Uterus (tissue), 4 donors: ENCODE measurements around the gene THEMIS. TPM values are rescaled to one million over a fixed set of nuclear protein-coding genes. Genes with fewer than 3 reads are reported as not detected.
"Not testable (repeated sequence)": the region's sequence is repeated elsewhere in the genome, so short reads cannot be mapped to it uniquely, and the experiment has no call there.

ENCODE experiments used
- DNase-seq, 2 donors: peaks; one replicate each; pipeline ENCODE4 v3.0.0-alpha.2; 2019 to 2020
- H3K27ac ChIP-seq, 2 donors: fragments of 200-600 bp; sonication (generic); 1 replicate in 1 of 2; 2 replicates in 1 of 2; pipeline ENCODE4 v1.5.1; 2016 to 2018
- H3K27me3 ChIP-seq, 2 donors: fragments of 200-600 bp; sonication (generic); one replicate each; pipeline ENCODE4 v1.5.1; 2018 to 2019; ENCODE audit warnings: control low read depth in 1 of 2
- H3K36me3 ChIP-seq, 2 donors: fragments of 200-600 bp; sonication (generic); one replicate each; pipeline ENCODE4 v1.5.1; 2019; ENCODE audit warnings: control low read depth in 1 of 2
- H3K4me1 ChIP-seq, 2 donors: fragments of 200-600 bp; sonication (generic); one replicate each; pipeline ENCODE4 v1.5.1; 2018 to 2019; ENCODE audit warnings: control low read depth in 1 of 2
- H3K4me3 ChIP-seq, 2 donors: fragments of 200-600 bp; sonication (generic); 1 replicate in 1 of 2; 2 replicates in 1 of 2; pipeline ENCODE4 v1.5.1; 2018 to 2019; ENCODE audit warnings: mild to moderate bottlenecking in 1 of 2
- H3K9me3 ChIP-seq, 2 donors: fragments of 200-600 bp; sonication (generic); one replicate each; pipeline ENCODE4 v1.5.1; 2019; ENCODE audit warnings: control low read depth in 1 of 2
- POLR2A ChIP-seq, 2 donors: fragments of 450-650 bp; IDR thresholded peaks; one replicate each; pipeline ENCODE4 v1.6.1; 2016; ENCODE audit warnings: antibody characterized with exemption in 2 of 2, mild to moderate bottlenecking in 1 of 2, moderate library complexity in 1 of 2
- intact Hi-C: fragments of 100-400 bp; cut with DNase I; formaldehyde crosslinking; loops from one replicate; pipeline ENCODE4 v1.15.1; 2023; ENCODE audit warnings: low total_unique reads
- total RNA-seq, 4 donors: library from RNA; depleted of rRNA in 3 of 4; stranded (reverse); fragments of >200 nt in 3 of 4; gene quantifications; one replicate each; pipeline versions ENCODE4 v1.1.0 to v1.2.4, GENCODE V29; 2014 to 2023
- TF ChIP-seq, protein P1 (sequence below), 4 experiments: fragments of 200-600 bp in 2 of 4; fragments of 450-650 bp in 2 of 4; sonication (generic) in 2 of 4; IDR thresholded peaks; one replicate each; pipeline ENCODE4 v1.5.1; 2016 to 2019; ENCODE audit warnings: antibody characterized with exemption in 4 of 4, mild to moderate bottlenecking in 2 of 4, moderate library complexity in 1 of 4
- donor health status: DM: yes; HTN: yes; CAD: no.

The THEMIS gene
- total RNA-seq, 4 donors from 2014 or later = 0.21 to 1.6 (median 0.59) TPM; not detected in 1

DNA sequence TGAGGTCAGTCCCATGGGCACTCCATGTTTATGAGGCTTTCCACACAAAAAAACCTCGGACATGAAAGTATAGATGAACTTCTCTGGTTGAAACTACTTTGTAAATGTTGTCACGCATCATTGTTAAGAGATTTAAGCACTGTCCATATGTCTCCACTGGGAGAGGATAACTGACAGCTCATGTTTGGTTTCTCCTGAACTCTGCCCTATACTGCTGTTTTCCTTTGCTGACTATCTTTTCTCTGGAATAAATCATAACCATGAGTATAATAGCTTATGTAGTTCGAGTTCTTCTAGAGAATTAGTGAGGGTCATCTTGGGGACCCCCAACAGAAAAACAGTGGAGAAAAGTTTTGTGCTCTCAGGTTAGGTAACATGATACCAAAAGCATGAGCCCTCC is 14.3 kb downstream of the THEMIS start:
- intact Hi-C loops = no loop called here
- no peaks in the 10 kb centered on the region for H3K9me3 ChIP-seq
- no peak for DNase-seq
- no peaks in the 10 kb centered on the region for H3K27me3 ChIP-seq
- no peaks in the 10 kb centered on the region for H3K4me1 ChIP-seq
- no peak overlapping the region for H3K4me3 ChIP-seq
- no peaks in the 10 kb centered on the region for H3K36me3 ChIP-seq
- TF ChIP-seq, protein P1, sequence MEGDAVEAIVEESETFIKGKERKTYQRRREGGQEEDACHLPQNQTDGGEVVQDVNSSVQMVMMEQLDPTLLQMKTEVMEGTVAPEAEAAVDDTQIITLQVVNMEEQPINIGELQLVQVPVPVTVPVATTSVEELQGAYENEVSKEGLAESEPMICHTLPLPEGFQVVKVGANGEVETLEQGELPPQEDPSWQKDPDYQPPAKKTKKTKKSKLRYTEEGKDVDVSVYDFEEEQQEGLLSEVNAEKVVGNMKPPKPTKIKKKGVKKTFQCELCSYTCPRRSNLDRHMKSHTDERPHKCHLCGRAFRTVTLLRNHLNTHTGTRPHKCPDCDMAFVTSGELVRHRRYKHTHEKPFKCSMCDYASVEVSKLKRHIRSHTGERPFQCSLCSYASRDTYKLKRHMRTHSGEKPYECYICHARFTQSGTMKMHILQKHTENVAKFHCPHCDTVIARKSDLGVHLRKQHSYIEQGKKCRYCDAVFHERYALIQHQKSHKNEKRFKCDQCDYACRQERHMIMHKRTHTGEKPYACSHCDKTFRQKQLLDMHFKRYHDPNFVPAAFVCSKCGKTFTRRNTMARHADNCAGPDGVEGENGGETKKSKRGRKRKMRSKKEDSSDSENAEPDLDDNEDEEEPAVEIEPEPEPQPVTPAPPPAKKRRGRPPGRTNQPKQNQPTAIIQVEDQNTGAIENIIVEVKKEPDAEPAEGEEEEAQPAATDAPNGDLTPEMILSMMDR (IDR thresholded peaks at IDR 0.05) = no peak
- no peak for TF ChIP-seq POLR2A (IDR thresholded peaks at IDR 0.05)
- no peak overlapping the region for H3K27ac ChIP-seq

DNA sequence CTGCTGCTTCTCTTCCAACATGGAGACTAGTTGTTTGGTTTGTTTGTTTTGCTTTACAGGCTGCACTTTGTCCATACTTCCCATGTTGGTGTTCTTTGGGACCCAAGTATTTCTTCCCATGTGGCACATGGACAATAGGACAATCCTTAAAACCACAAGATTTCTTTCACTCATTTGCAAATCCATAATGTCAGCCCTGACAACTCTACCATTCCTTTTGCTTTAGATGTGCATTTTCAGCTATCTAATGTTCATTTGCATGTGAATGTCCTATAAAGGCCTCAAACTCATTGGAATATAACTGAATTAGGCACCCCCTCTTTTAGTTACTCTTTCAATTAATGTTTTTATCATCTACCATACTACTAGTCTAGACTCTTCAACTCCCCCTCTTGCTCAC is 16.7 kb downstream of the THEMIS start:
- Histone ChIP-seq H3K4me3 (no peak overlapping the region), H3K36me3 (no peaks in the 10 kb centered on the region), H3K9me3 (no peaks in the 10 kb centered on the region), H3K27ac (no peak overlapping the region), H3K4me1 (no peaks in the 10 kb centered on the region), H3K27me3 (no peaks in the 10 kb centered on the region)
- intact Hi-C loops = no loop called here
- DNase-seq = no peak
- TF ChIP-seq POLR2A (IDR thresholded peaks at IDR 0.05) = no peak
- TF ChIP-seq, protein P1 (IDR thresholded peaks at IDR 0.05) = no peak

DNA sequence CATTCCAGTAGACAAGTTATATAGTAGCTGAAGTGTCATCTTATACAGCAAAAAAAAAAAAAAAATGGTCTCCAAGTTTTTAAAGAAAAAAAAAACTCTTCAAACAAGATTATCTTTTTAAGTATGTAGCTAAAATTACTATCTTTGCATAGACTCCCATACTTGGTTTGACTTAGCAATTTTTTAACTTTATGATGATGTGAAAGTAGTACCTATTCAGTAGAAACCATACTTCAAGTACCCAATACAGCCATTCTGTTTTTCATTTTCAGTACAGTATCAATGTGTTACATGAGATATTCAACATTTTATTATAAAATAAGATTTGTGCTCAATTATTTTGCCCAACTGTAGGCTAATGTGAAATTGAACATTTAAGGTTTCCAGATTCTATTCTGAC is 18.9 kb downstream of the THEMIS start:
- H3K36me3 ChIP-seq, H3K27me3 ChIP-seq, DNase-seq, H3K27ac ChIP-seq, H3K4me1 ChIP-seq, H3K4me3 ChIP-seq, intact Hi-C loops, H3K9me3 ChIP-seq: not testable (repeated sequence)

DNA sequence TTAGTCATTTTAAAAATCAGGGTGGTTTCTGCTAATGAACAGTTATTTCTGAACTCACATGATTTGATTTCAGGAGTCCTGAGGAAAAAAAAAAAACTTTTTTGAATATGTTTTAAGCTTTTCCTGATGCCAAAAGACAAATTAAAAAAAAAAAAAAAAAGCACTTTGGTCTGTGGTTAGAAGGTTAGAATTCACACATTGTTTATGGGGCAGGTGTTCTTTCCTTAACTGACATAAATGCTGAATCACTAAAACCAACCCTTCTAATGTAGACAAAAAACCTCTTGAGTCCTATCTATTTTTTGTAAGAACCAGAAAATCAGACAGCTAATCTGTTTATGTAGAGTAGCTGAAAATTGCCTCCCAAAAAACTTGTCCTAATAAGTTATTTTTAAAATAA is 20.4 kb downstream of the THEMIS start:
- H3K4me3 ChIP-seq = no peak overlapping the region
- H3K9me3 ChIP-seq = no peaks in the 10 kb centered on the region
- H3K4me1 ChIP-seq = no peaks in the 10 kb centered on the region
- intact Hi-C loops = no loop called here
- TF ChIP-seq POLR2A (IDR thresholded peaks at IDR 0.05) = no peak
- H3K36me3 ChIP-seq = no peaks in the 10 kb centered on the region
- no peaks in the 10 kb centered on the region for H3K27me3 ChIP-seq
- H3K27ac ChIP-seq = no peak overlapping the region
- no peak for DNase-seq

DNA sequence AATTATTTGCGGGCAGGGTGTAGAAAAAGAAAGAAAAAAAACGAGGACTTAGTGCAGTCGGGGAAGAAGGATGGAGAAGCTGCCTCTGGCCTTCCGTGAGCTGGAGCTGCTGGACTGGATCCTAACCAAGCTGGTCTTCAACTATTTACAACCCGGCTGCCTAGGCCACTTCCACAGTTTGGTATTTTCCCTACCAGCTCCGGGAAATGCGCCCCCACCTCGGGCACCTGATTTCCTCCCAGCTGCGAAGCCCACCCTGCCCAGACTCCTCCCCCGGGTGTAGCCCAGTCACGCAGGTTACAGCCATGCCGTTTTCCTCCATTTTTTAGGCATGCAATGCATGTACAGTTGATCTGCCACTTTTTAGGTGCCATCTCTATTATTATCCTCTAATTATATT is 21.2 kb downstream of the THEMIS start:
- no peak for DNase-seq
- no peaks in the 10 kb centered on the region for H3K4me1 ChIP-seq
- intact Hi-C loops = no loop called here
- H3K4me3 ChIP-seq = no peak overlapping the region
- H3K27ac ChIP-seq = no peak overlapping the region
- H3K27me3 ChIP-seq = no peaks in the 10 kb centered on the region
- no peaks in the 10 kb centered on the region for H3K9me3 ChIP-seq
- H3K36me3 ChIP-seq = no peaks in the 10 kb centered on the region
- no peak for TF ChIP-seq POLR2A (IDR thresholded peaks at IDR 0.05)
- TF ChIP-seq, protein P1 (IDR thresholded peaks at IDR 0.05) = no peak

DNA sequence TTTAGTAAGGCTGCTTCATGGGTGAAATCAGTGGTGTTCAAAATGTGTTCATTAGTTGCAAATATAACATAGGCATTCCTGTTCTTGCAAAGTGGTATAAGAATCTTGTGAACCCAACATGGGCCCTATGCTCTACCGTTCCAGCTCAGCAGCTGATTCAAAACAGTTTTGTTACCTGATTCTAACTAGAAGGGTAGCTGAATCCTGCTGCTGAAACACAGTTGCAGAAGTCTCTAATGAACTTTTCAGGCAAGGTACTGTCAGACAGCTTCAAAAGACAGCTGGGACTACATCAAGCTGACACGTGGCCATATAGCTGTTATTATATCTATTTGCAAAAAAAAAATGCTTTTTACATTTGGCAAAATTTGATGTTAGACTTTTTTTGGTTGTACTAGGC is 22.7 kb downstream of the THEMIS start:
- Histone ChIP-seq H3K4me3 (no peak overlapping the region), H3K36me3 (no peaks in the 10 kb centered on the region), H3K27ac (no peak overlapping the region), H3K9me3 (no peaks in the 10 kb centered on the region), H3K4me1 (no peaks in the 10 kb centered on the region), H3K27me3 (no peaks in the 10 kb centered on the region)
- DNase-seq = no peak
- intact Hi-C loops = no loop called here
- TF ChIP-seq, protein P1 (IDR thresholded peaks at IDR 0.05) = no peak
- TF ChIP-seq POLR2A (IDR thresholded peaks at IDR 0.05) = no peak
